GM19328 (cell line): Measurements from ENCODE around the gene MYH7B.

Experiments used
- ATAC-seq: cut with Tn5 transposase; IDR thresholded peaks from one replicate; pipeline ENCODE4 v1.9.1; 2021; ENCODE audit warnings: mild to moderate bottlenecking, moderate library complexity; ENCODE audit not compliant: unreplicated experiment

The MYH7B gene

GRCh38 chr20:35002426-35003210 lies 47.0 kb downstream of the MYH7B start:
- no peak for ATAC-seq

GRCh38 chr20:35003211-35004031 lies 47.8 kb downstream of the MYH7B start:
- ATAC-seq, result no peak

DNA sequence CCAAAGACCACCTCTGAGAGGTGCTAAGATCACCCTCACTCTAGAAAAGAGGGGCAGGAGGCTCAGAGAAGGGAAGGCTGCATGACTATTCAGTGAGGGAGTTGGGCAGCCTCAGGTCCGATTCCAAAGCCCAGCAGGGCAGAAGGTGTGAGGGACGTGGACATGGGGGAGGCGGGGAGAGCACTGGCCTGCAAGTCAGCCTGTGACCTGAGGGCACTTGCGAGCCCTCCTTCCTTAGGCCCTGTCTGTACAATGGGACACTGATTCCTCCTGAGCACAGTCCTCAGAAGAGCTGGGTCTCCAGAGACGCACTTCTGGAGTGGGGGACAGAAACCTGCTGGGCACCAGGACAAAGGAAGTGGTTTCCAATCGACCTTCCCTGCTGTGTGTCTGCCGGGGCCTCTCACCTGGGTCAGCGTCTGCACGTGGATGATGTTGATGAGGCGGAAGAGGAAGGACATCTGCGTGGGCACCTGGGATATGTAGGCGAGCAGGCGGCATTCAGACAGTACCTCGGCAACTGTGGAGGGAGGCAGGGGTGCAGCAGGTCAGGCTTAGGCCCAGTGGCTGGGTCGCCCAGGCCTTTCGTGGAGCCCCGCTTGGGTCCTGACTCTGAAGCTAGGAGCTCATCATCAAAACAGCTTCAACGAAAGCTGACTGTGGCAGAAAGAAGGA lies 48.5 kb downstream of the MYH7B start:
- no peak for ATAC-seq

DNA sequence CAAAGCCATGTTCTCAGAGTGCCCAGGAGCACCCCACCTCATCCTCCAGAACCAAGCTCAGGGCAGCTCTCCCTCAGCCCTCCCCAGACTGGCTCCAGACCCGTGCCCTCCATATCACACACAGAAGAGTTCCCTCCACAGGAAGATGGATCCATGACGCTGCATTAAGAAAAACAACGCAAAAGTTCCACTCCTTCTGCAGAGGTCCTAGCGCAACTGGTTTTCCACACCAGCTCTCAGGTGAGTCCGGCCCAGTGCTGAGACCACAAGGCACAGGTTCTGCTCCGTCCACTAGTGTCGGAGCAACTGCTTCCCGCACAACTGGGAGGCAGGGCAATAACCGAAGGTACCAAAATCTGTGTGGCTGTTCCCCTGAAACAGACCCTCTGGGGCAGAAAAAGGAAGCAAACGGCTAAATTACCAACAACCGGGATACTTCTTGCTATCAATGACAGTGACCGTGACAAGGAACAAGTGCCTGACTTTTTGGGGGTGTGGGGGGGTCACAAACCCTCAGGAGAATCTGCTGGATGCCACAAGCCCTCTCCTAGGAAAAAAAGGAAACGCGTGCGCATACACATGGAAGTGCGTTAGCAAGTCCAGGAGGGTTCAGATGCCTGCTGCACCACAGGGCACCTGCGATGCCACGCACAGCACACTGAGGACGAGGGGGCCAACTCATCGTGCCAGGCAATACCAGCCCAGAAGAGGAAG lies 49.2 kb downstream of the MYH7B start:
- no peak for ATAC-seq
